HG02623 (cell line): Measurements from ENCODE around the gene MYLIP.

Source experiments
- ATAC-seq: cut with Tn5 transposase; IDR thresholded peaks from one replicate; pipeline ENCODE4 v1.9.1; 2021; ENCODE audit warnings: moderate library complexity; ENCODE audit not compliant: unreplicated experiment

Gene MYLIP

GRCh38 chr6:16128759-16129622, at the start of gene MYLIP:
Gene MYLIP, plus strand, starts transcription at chr6:16129086. Its CDS starts 237 bp downstream, at chr6:16129323.
- ATAC-seq = peak; percentile 71

GRCh38 chr6:16079354-16079753, 49.5 kb upstream of the MYLIP start:
- ATAC-seq = no peak

- ATAC-seq = no peak
These were observed 48.7 kb upstream of the MYLIP start for GRCh38 chr6:16080204-16080603.

GRCh38 chr6:16081326-16081725, 47.6 kb upstream of the MYLIP start:
- no peak for ATAC-seq

- ATAC-seq = no peak
These were observed 46.5 kb upstream of the MYLIP start for GRCh38 chr6:16082361-16082760.

- ATAC-seq = no peak
These were observed 41.9 kb upstream of the MYLIP start for GRCh38 chr6:16086965-16087364.

- no peak for ATAC-seq
These were observed 41.5 kb upstream of the MYLIP start for GRCh38 chr6:16087386-16087785.

- ATAC-seq = no peak
These were observed 40.5 kb upstream of the MYLIP start for GRCh38 chr6:16088409-16088808.

GRCh38 chr6:16089232-16090062, 39.4 kb upstream of the MYLIP start:
- ATAC-seq = no peak

GRCh38 chr6:16090452-16090851, 38.4 kb upstream of the MYLIP start:
- ATAC-seq = no peak

- ATAC-seq = no peak
These were observed 38.0 kb upstream of the MYLIP start for GRCh38 chr6:16090920-16091319.

GRCh38 chr6:16092140-16092539, 36.7 kb upstream of the MYLIP start:
- no peak for ATAC-seq

- no peak for ATAC-seq
These were observed 35.9 kb upstream of the MYLIP start for GRCh38 chr6:16092990-16093389.

GRCh38 chr6:16095180-16095579, 33.7 kb upstream of the MYLIP start:
- no peak for ATAC-seq

- ATAC-seq = no peak
These were observed 31.3 kb upstream of the MYLIP start for GRCh38 chr6:16097382-16098171.

GRCh38 chr6:16098211-16098610, 30.7 kb upstream of the MYLIP start:
- no peak for ATAC-seq

- no peak for ATAC-seq
These were observed 26.7 kb upstream of the MYLIP start for GRCh38 chr6:16102208-16102607.

- ATAC-seq = no peak
These were observed 25.2 kb upstream of the MYLIP start for GRCh38 chr6:16103722-16104121.

- no peak for ATAC-seq
These were observed 24.1 kb upstream of the MYLIP start for GRCh38 chr6:16104624-16105433.

- no peak for ATAC-seq
These were observed 23.0 kb upstream of the MYLIP start for GRCh38 chr6:16105854-16106253.
